22Rv1 (cell line): Measurements from ENCODE around the gene WDR81.

Source experiments
- CTCF ChIP-seq: fragments of 450-650 bp; IDR thresholded peaks from 2 replicates; pipeline ENCODE4 v1.5.1; 2017; ENCODE audit warnings: mild to moderate bottlenecking
- ZFX ChIP-seq: fragments of 450-650 bp; IDR thresholded peaks from 2 replicates; pipeline ENCODE4 v1.6.1; 2017; ENCODE audit warnings: antibody characterized with exemption, borderline replicate concordance

GRCh38 chr17:1690544-1691221 lies 33.8 kb upstream of the WDR81 start:
- TF ChIP-seq CTCF = no peak
- no peak for TF ChIP-seq ZFX
